PFSK-1 (cell line): ENCODE measurements around the gene GAB1.

Experiments
- POLR2AphosphoS5 ChIP-seq: IDR thresholded peaks from 2 replicates; pipeline ENCODE4 v1.6.1; 2012; ENCODE audit warnings: low read depth, mild to moderate bottlenecking, control low read depth, low read length, moderate library complexity
- REST ChIP-seq, 2 experiments: IDR thresholded peaks; 2 replicates each; pipeline versions ENCODE4 v1.6.1 to v1.8.0; 2011 to 2012; ENCODE audit warnings: low read depth in 2 of 2, low read length in 2 of 2, control low read depth in 1 of 2, inconsistent platforms in 1 of 2, mild to moderate bottlenecking in 1 of 2, moderate library complexity in 1 of 2; ENCODE audit not compliant: insufficient read depth in 1 of 2

GRCh38 chr4:143441109-143441508, 104.4 kb downstream of the GAB1 start:
- TF ChIP-seq POLR2AphosphoS5 (no peak), REST (IDR thresholded peaks at IDR 0.05; ENCODE audit: insufficient read depth in 1 of 2, low read depth in 2 of 2, low read length in 2 of 2) (no peak)
